H1 (cell line): ENCODE measurements around the gene UBE3C. TPM values are rescaled to one million over a fixed set of nuclear protein-coding genes. Genes with fewer than 3 reads are reported as not detected.

Source experiments
- CHD1 ChIP-seq: IDR thresholded peaks from 2 replicates; pipeline ENCODE4 v1.6.1; 2012; ENCODE audit warnings: low read depth, low read length, improper control_type of control experiment
- EP300 ChIP-seq, 2 experiments: IDR thresholded peaks; 1 replicate in 1 of 2; 2 replicates in 1 of 2; pipeline ENCODE4 v1.6.1; 2011 to 2012; ENCODE audit warnings: low read depth in 2 of 2, low read length in 2 of 2, mild to moderate bottlenecking in 2 of 2, borderline replicate concordance in 1 of 2, inconsistent platforms in 1 of 2, moderate library complexity in 1 of 2
- GABPA ChIP-seq: IDR thresholded peaks from 2 replicates; pipeline ENCODE4 v1.6.1; 2011; ENCODE audit warnings: mild to moderate bottlenecking, low read length, moderate library complexity, borderline replicate concordance; ENCODE audit not compliant: insufficient read depth
- JUND ChIP-seq: IDR thresholded peaks from 2 replicates; pipeline ENCODE4 v1.6.1; 2011; ENCODE audit warnings: mild to moderate bottlenecking, improper control_type of control experiment, low read length
- NANOG ChIP-seq: IDR thresholded peaks from 2 replicates; pipeline ENCODE4 v1.6.1; 2011; ENCODE audit warnings: low read length, low read depth, mild to moderate bottlenecking, inconsistent platforms; ENCODE audit not compliant: insufficient read depth, poor library complexity, severe bottlenecking
- NRF1 ChIP-seq: IDR thresholded peaks from 2 replicates; pipeline ENCODE4 v1.6.1; 2011; ENCODE audit warnings: mild to moderate bottlenecking, low read depth, low read length, improper control_type of control experiment
- POU5F1 ChIP-seq: IDR thresholded peaks from 2 replicates; pipeline ENCODE4 v1.6.1; 2011; ENCODE audit warnings: low read depth, mild to moderate bottlenecking, low read length, moderate library complexity
- TEAD4 ChIP-seq: IDR thresholded peaks from 2 replicates; pipeline ENCODE4 v1.6.1; 2012; ENCODE audit warnings: low read depth, low read length, inconsistent platforms, mixed read lengths
- polyA plus RNA-seq, 7 experiments: library from polyadenylated mRNA; depleted of rRNA in 3 of 7; stranded (reverse) in 5 of 7; unstranded in 2 of 7; fragments of >200 nt in 5 of 7; fragments of 200-250 nt in 2 of 7; gene quantifications; 1 replicate in 5 of 7; 2 replicates in 1 of 7; 4 replicates in 1 of 7; pipeline versions ENCODE4 v1.2.1 to v1.2.3, GENCODE V29; 2011 to 2013; ENCODE audit warnings: missing spikeins in 2 of 7, mixed read lengths in 2 of 7
- total RNA-seq: library from RNA; stranded (reverse); fragmentation: NEBNext Ultra II Directional; extraction: Animal tissue kit (Norgen Biotek cat#: 25700); gene quantifications from 2 replicates; pipeline ENCODE4 v1.2.1, GENCODE V29; 2021

UBE3C gene
- total and polyA plus RNA-seq, 2 of the 8 experiments (the other 6 are each of a cell fraction or from before 2014, with no cell fraction given): 32.0 to 54.1 TPM

- TF ChIP-seq POU5F1: peak; percentile 100
- TF ChIP-seq CHD1: no peak
- peak; percentile 100 for TF ChIP-seq NANOG
- TF ChIP-seq GABPA: no peak
- peak; percentile 74; the same call in 1 of the 2 replicates for TF ChIP-seq TEAD4
- peak; percentile 19; the same call in 1 of the 2 replicates for TF ChIP-seq JUND
- peak in 1 of 2 experiments; percentile 99; a peak in 2 of 3 replicates for TF ChIP-seq EP300 (IDR thresholded peaks at IDR 0.05; ENCODE audit: borderline replicate concordance in 1 of 2, low read depth in 2 of 2, low read length in 2 of 2)
- TF ChIP-seq NRF1: no peak
- TF ChIP-seq, all 59 proteins: peak for 18
Observed at GRCh38 chr7:157309988-157310668, 171.4 kb downstream of the UBE3C start (continued).
